HepG2 (cell line): Measurements from ENCODE around the gene YKT6. TPM values are rescaled to one million over a fixed set of nuclear protein-coding genes. Genes with fewer than 3 reads are reported as not detected.

Experiments
- FIP1L1 ChIP-seq: fragments of 200-400 bp; formaldehyde crosslinking; IDR thresholded peaks from 2 replicates; pipeline ENCODE4 v1.6.1; 2018; ENCODE audit warnings: low read depth, mild to moderate bottlenecking, low read length, moderate library complexity, borderline replicate concordance; ENCODE audit not compliant: insufficient read depth
- JARID2 ChIP-seq: sonication (generic); formaldehyde crosslinking; IDR thresholded peaks from 2 replicates; pipeline ENCODE4 v1.8.1; 2023; ENCODE audit warnings: missing genetic modification reagents, inconsistent platforms; ENCODE audit not compliant: insufficient replicate concordance
- NFIB ChIP-seq: sonication (generic); formaldehyde crosslinking; IDR thresholded peaks from 2 replicates; pipeline ENCODE4 v1.9.0; 2021; ENCODE audit warnings: missing genetic modification reagents, mild to moderate bottlenecking, borderline replicate concordance
- NR2C2 ChIP-seq: sonication (generic); formaldehyde crosslinking; IDR thresholded peaks from 2 replicates; pipeline ENCODE4 v1.4.0; 2020; ENCODE audit warnings: missing genetic modification reagents, mild to moderate bottlenecking, moderate library complexity, borderline replicate concordance
- RFXANK ChIP-seq: IDR thresholded peaks from 2 replicates; pipeline ENCODE4 v1.6.1; 2016
- STAG1 ChIP-seq: sonication (generic); formaldehyde crosslinking; IDR thresholded peaks from 2 replicates; pipeline ENCODE4 v1.4.0; 2020; ENCODE audit warnings: missing genetic modification reagents
- TAF1 ChIP-seq: sonication (generic); formaldehyde crosslinking; IDR thresholded peaks from 2 replicates; pipeline ENCODE4 v1.4.0; 2020; ENCODE audit warnings: missing genetic modification reagents
- ZFP82 ChIP-seq: sonication (generic); formaldehyde crosslinking; IDR thresholded peaks from 2 replicates; pipeline ENCODE4 v1.5.1; 2020; ENCODE audit warnings: mild to moderate bottlenecking, missing genetic modification reagents, borderline replicate concordance
- ZNF367 ChIP-seq: sonication (generic); formaldehyde crosslinking; IDR thresholded peaks from 2 replicates; pipeline ENCODE4 v1.4.0; 2020; ENCODE audit warnings: missing genetic modification reagents, borderline replicate concordance
- ZNF468 ChIP-seq: sonication (generic); formaldehyde crosslinking; IDR thresholded peaks from 2 replicates; pipeline ENCODE4 v1.8.0; 2022; ENCODE audit warnings: mild to moderate bottlenecking, moderate library complexity, missing genetic modification reagents
- ZNF83 ChIP-seq: sonication (generic); formaldehyde crosslinking; IDR thresholded peaks from 2 replicates; pipeline ENCODE4 v1.4.0; 2020; ENCODE audit warnings: missing genetic modification reagents, mild to moderate bottlenecking, borderline replicate concordance
- polyA plus RNA-seq, 8 experiments: library from polyadenylated mRNA; depleted of rRNA in 3 of 8; stranded (reverse) in 7 of 8; unstranded in 1 of 8; fragments of >200 nt; fragmentation: Illumina TruSeq in 4 of 8; extraction: Trizol in 4 of 8; gene quantifications; 2 replicates each; pipeline versions ENCODE4 v1.2.1 to v1.2.3, GENCODE V29; 2011 to 2016; ENCODE audit warnings: low read depth in 4 of 8, missing spikeins in 1 of 8, mixed read lengths in 1 of 8; ENCODE audit not compliant: insufficient read depth in 1 of 8
- total RNA-seq, 5 experiments: library from RNA; depleted of rRNA; stranded (reverse); fragments of >200 nt; fragmentation: Illumina TruSeq; extraction: Trizol; gene quantifications; 2 replicates each; pipeline ENCODE4 v1.2.3, GENCODE V29; 2016; ENCODE audit warnings: low read depth in 1 of 5
- TF ChIP-seq, protein P1 (sequence below): sonication (generic); formaldehyde crosslinking; IDR thresholded peaks from 2 replicates; pipeline ENCODE4 v1.8.1; 2023; ENCODE audit warnings: mild to moderate bottlenecking, missing genetic modification reagents
- TF ChIP-seq, protein P2 (sequence below): IDR thresholded peaks from 2 replicates; pipeline ENCODE4 v1.6.1; 2016; ENCODE audit warnings: low read depth, borderline replicate concordance
- TF ChIP-seq, protein P3 (sequence below): sonication (generic); formaldehyde crosslinking; IDR thresholded peaks from 2 replicates; pipeline ENCODE4 v1.4.0; 2020; ENCODE audit warnings: missing genetic modification reagents
- TF ChIP-seq, protein P4 (sequence below): sonication (generic); formaldehyde crosslinking; IDR thresholded peaks from 2 replicates; pipeline ENCODE4 v1.8.1; 2022; ENCODE audit warnings: mild to moderate bottlenecking, missing genetic modification reagents
- TF ChIP-seq, protein P5 (sequence below): sonication (generic); formaldehyde crosslinking; IDR thresholded peaks from 2 replicates; pipeline ENCODE4 v1.8.0; 2022; ENCODE audit warnings: missing genetic modification reagents, mild to moderate bottlenecking, borderline replicate concordance
- TF ChIP-seq, protein P6 (sequence below): sonication (generic); formaldehyde crosslinking; IDR thresholded peaks from 2 replicates; pipeline ENCODE4 v1.5.1; 2020; ENCODE audit warnings: mild to moderate bottlenecking, missing genetic modification reagents, moderate library complexity
- TF ChIP-seq, protein P7 (sequence below): sonication (generic); formaldehyde crosslinking; IDR thresholded peaks from 2 replicates; pipeline ENCODE4 v1.5.1; 2020; ENCODE audit warnings: mild to moderate bottlenecking, moderate library complexity, missing genetic modification reagents

The YKT6 gene
- total and polyA plus RNA-seq, 2 of the 13 experiments (the other 11 are each of a cell fraction or from before 2014, with no cell fraction given), result 52.2 to 60.3 TPM

DNA sequence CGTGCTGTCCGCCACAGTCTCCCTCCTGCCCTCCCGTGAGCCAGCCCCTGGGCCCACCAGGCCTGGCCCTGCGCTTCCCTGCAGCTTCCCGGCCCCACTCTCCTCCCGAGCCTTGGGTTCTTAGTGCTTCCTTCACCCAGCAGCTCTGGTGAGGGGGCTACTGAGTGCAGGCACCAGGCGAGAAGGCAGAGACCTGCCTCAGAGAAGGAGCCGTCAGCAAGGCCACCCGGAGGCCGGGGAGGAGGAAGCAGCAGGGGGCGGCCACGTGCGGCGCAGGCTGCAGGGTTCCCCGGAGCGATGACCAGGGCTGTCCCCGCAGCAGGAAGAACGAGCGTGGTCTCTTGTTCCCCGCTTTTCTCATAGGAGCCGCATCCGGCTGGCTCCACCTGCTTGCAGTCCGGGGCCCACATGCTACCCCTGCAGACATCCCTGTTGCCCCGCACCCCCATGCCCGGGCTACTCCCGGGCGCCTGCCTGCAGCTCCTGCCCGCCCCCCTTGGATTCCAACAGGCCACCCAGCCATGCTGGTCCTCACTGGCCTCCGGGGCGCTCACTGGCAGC is 20.5 kb downstream of the YKT6 start (continued):
- TF ChIP-seq, protein P1, sequence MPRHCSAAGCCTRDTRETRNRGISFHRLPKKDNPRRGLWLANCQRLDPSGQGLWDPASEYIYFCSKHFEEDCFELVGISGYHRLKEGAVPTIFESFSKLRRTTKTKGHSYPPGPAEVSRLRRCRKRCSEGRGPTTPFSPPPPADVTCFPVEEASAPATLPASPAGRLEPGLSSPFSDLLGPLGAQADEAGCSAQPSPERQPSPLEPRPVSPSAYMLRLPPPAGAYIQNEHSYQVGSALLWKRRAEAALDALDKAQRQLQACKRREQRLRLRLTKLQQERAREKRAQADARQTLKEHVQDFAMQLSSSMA (CRISPR knock-in tag), result peak; percentile 28; the same call in 1 of the 2 replicates
- TF ChIP-seq JARID2 (CRISPR knock-in tag) (peak; percentile 76), NFIB (peak; percentile 91; the same call in 1 of the 2 replicates), RFXANK (CRISPR knock-in tag) (no peak), TAF1 (CRISPR knock-in tag) (0 out of 2 replicates have a peak, but pooled peaks have one; percentile 23), STAG1 (CRISPR knock-in tag) (peak; percentile 39), NR2C2 (CRISPR knock-in tag) (peak; percentile 41; the same call in 1 of the 2 replicates), ZNF367 (no peak), ZFP82 (CRISPR knock-in tag) (peak; percentile 31; the same call in 1 of the 2 replicates), ZNF468 (CRISPR knock-in tag) (0 out of 2 replicates have a peak, but pooled peaks have one; percentile 33), FIP1L1 (no peak), ZNF83 (CRISPR knock-in tag) (peak; percentile 93; the same call in 1 of the 2 replicates)
- TF ChIP-seq, protein P2, sequence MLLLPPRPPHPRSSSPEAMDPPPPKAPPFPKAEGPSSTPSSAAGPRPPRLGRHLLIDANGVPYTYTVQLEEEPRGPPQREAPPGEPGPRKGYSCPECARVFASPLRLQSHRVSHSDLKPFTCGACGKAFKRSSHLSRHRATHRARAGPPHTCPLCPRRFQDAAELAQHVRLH, result peak; percentile 88
- TF ChIP-seq, protein P3, sequence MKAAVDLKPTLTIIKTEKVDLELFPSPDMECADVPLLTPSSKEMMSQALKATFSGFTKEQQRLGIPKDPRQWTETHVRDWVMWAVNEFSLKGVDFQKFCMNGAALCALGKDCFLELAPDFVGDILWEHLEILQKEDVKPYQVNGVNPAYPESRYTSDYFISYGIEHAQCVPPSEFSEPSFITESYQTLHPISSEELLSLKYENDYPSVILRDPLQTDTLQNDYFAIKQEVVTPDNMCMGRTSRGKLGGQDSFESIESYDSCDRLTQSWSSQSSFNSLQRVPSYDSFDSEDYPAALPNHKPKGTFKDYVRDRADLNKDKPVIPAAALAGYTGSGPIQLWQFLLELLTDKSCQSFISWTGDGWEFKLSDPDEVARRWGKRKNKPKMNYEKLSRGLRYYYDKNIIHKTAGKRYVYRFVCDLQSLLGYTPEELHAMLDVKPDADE, result 0 out of 2 replicates have a peak, but pooled peaks have one; percentile 50
- TF ChIP-seq, protein P4, sequence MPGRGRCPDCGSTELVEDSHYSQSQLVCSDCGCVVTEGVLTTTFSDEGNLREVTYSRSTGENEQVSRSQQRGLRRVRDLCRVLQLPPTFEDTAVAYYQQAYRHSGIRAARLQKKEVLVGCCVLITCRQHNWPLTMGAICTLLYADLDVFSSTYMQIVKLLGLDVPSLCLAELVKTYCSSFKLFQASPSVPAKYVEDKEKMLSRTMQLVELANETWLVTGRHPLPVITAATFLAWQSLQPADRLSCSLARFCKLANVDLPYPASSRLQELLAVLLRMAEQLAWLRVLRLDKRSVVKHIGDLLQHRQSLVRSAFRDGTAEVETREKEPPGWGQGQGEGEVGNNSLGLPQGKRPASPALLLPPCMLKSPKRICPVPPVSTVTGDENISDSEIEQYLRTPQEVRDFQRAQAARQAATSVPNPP (CRISPR knock-in tag), result no peak; the same call in 1 of the 2 replicates
- TF ChIP-seq, protein P5, sequence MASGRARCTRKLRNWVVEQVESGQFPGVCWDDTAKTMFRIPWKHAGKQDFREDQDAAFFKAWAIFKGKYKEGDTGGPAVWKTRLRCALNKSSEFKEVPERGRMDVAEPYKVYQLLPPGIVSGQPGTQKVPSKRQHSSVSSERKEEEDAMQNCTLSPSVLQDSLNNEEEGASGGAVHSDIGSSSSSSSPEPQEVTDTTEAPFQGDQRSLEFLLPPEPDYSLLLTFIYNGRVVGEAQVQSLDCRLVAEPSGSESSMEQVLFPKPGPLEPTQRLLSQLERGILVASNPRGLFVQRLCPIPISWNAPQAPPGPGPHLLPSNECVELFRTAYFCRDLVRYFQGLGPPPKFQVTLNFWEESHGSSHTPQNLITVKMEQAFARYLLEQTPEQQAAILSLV (CRISPR knock-in tag), result no peak
- TF ChIP-seq, protein P6, sequence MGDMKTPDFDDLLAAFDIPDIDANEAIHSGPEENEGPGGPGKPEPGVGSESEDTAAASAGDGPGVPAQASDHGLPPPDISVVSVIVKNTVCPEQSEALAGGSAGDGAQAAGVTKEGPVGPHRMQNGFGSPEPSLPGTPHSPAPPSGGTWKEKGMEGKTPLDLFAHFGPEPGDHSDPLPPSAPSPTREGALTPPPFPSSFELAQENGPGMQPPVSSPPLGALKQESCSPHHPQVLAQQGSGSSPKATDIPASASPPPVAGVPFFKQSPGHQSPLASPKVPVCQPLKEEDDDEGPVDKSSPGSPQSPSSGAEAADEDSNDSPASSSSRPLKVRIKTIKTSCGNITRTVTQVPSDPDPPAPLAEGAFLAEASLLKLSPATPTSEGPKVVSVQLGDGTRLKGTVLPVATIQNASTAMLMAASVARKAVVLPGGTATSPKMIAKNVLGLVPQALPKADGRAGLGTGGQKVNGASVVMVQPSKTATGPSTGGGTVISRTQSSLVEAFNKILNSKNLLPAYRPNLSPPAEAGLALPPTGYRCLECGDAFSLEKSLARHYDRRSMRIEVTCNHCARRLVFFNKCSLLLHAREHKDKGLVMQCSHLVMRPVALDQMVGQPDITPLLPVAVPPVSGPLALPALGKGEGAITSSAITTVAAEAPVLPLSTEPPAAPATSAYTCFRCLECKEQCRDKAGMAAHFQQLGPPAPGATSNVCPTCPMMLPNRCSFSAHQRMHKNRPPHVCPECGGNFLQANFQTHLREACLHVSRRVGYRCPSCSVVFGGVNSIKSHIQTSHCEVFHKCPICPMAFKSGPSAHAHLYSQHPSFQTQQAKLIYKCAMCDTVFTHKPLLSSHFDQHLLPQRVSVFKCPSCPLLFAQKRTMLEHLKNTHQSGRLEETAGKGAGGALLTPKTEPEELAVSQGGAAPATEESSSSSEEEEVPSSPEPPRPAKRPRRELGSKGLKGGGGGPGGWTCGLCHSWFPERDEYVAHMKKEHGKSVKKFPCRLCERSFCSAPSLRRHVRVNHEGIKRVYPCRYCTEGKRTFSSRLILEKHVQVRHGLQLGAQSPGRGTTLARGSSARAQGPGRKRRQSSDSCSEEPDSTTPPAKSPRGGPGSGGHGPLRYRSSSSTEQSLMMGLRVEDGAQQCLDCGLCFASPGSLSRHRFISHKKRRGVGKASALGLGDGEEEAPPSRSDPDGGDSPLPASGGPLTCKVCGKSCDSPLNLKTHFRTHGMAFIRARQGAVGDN (CRISPR knock-in tag), result peak; percentile 99
- TF ChIP-seq, protein P7, sequence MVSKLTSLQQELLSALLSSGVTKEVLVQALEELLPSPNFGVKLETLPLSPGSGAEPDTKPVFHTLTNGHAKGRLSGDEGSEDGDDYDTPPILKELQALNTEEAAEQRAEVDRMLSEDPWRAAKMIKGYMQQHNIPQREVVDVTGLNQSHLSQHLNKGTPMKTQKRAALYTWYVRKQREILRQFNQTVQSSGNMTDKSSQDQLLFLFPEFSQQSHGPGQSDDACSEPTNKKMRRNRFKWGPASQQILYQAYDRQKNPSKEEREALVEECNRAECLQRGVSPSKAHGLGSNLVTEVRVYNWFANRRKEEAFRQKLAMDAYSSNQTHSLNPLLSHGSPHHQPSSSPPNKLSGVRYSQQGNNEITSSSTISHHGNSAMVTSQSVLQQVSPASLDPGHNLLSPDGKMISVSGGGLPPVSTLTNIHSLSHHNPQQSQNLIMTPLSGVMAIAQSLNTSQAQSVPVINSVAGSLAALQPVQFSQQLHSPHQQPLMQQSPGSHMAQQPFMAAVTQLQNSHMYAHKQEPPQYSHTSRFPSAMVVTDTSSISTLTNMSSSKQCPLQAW, result no peak
